Motor neuron (in vitro differentiated cells): Measurements from ENCODE around the gene PDE5A. TPM values are rescaled to one million over a fixed set of nuclear protein-coding genes. Genes with fewer than 3 reads are reported as not detected.
"Not testable (repeated sequence)": the region's sequence is repeated elsewhere in the genome, so short reads cannot be mapped to it uniquely, and the experiment has no call there.

Experiments
- ATAC-seq, 8 experiments: fragments of 200-7000 bp; cut with Tn5 transposase; replicated peaks in 6 of 8; 2 replicates each; pipeline ENCODE4 v1.8.0; 2021; ENCODE audit warnings: mild to moderate bottlenecking in 8 of 8, moderate library complexity in 8 of 8
- H3K27ac ChIP-seq, 2 donors: fragments of 250-450 bp; sonication (Bioruptor Pico); 2 replicates each; pipeline ENCODE4 v1.9.0; 2021; ENCODE audit warnings: antibody characterized with exemption in 2 of 2, mild to moderate bottlenecking in 2 of 2, moderate library complexity in 1 of 2
- H3K4me1 ChIP-seq, 2 donors: fragments of 250-450 bp; sonication (Bioruptor Pico); replicated peaks in 1 of 2; 2 replicates each; pipeline ENCODE4 v1.6.1; 2021; ENCODE audit warnings: antibody characterized with exemption in 2 of 2, mild to moderate bottlenecking in 2 of 2, moderate library complexity in 1 of 2
- H3K4me3 ChIP-seq, 5 donors: fragments of 250-450 bp; sonication (Bioruptor Pico); 2 replicates each; pipeline ENCODE4 v1.9.0; 2021; ENCODE audit warnings: antibody characterized with exemption in 5 of 5, mild to moderate bottlenecking in 5 of 5, moderate library complexity in 4 of 5
- WGBS, 10 experiments: fragments of 450-650 bp; shearing (Covaris generic); methylation state at CpG; one replicate each; pipeline ENCODE4 v1.0.0; 2022; 5-methylcytosine and 5-hydroxymethylcytosine counted together
- in situ Hi-C, 9 experiments: fragments of 400-800 bp; cut with MboI; loops; one replicate each; pipeline ENCODE4 v1.15.0; 2021; ENCODE audit warnings: low sequenced_read_pairs in 9 of 9, low pct_unique_long_range_greater_than_20kb in 2 of 9; ENCODE audit not compliant: unreplicated experiment in 9 of 9
- total RNA-seq, 8 experiments: library from RNA; unstranded; fragments of 300-600 nt; gene quantifications; 2 replicates each; pipeline versions ENCODE4 v1.2.3 to v1.2.4, GENCODE V29; 2022

The PDE5A gene
- total RNA-seq, 8 experiments from 2014 or later, result 4.0 to 24.5 (median 8.0) TPM

- H3K4me1 ChIP-seq, in situ Hi-C loops, H3K27ac ChIP-seq, H3K4me3 ChIP-seq, ATAC-seq: not testable (repeated sequence)
- 93 to 100% (median 100%) methylated on average over 1 to 2 of the region's 3 CpGs; no CpG with 5 or more reads in 3 of the 10 experiments for whole genome bisulfite sequencing, 10 experiments
Measured at GRCh38 chr4:119462733-119463132, 165.9 kb downstream of the PDE5A start.

GRCh38 chr4:119455734-119456133, 172.9 kb downstream of the PDE5A start:
- in situ Hi-C loops, ATAC-seq, H3K27ac ChIP-seq, H3K4me1 ChIP-seq: not testable (repeated sequence)
- peak overlapping the region; percentile 43 to 68 (median 51) for H3K4me3 ChIP-seq
- WGBS, 10 experiments, result 0 to 90% (median 80%) methylated on average over 1 to 11 of the region's 18 CpGs; no CpG with 5 or more reads in 5 of the 10 experiments

GRCh38 chr4:119454491-119455270, 173.9 kb downstream of the PDE5A start:
- H3K4me3 ChIP-seq, result peak overlapping the region; percentile 43 to 68 (median 51)
- ATAC-seq, result peak; percentile 99 to 100 (median 99)
- H3K27ac ChIP-seq, result peak overlapping the region; percentile 97 to 98
- in situ Hi-C loops, H3K4me1 ChIP-seq: not testable (repeated sequence)
- 0 to 2% (median 0%) methylated on average over 7 to 10 of the region's 80 CpGs; no CpG with 5 or more reads in 7 of the 10 experiments for WGBS, 10 experiments

GRCh38 chr4:119454151-119454490, 174.5 kb downstream of the PDE5A start:
- Histone ChIP-seq H3K4me3 (peak overlapping the region; percentile 43 to 68 (median 51)), H3K27ac (peak overlapping the region; percentile 97 to 98)
- in situ Hi-C loops, H3K4me1 ChIP-seq: not testable (repeated sequence)
- ATAC-seq, result peak; percentile 6 to 32 (median 23)
- WGBS, 10 experiments, result 5% methylated on average over 4 of the region's 7 CpGs; no CpG with 5 or more reads in 9 of the 10 experiments

GRCh38 chr4:119453286-119453685, 175.3 kb downstream of the PDE5A start:
- WGBS, 10 experiments, result 90 to 100% (median 100%) methylated on average over 1 to 6 of the region's 9 CpGs; no CpG with 5 or more reads in 4 of the 10 experiments
- H3K4me1 ChIP-seq, H3K27ac ChIP-seq, in situ Hi-C loops, H3K4me3 ChIP-seq, ATAC-seq: not testable (repeated sequence)

- ATAC-seq, H3K27ac ChIP-seq, H3K4me3 ChIP-seq, H3K4me1 ChIP-seq, in situ Hi-C loops: not testable (repeated sequence)
- 13 to 83% (median 70%) methylated on average over 1 to 4 of the region's 6 CpGs; no CpG with 5 or more reads in 2 of the 10 experiments for WGBS, 10 experiments
Measured at GRCh38 chr4:119449851-119450250, 178.8 kb downstream of the PDE5A start.
